Stomach (tissue), 4 donors: ENCODE data around the gene FHL1.

Experiments used
- CTCF ChIP-seq, 7 experiments: fragments of 450-650 bp in 4 of 7; fragments of 200-600 bp in 3 of 7; sonication (generic) in 3 of 7; IDR thresholded peaks; one replicate each; pipeline ENCODE4 v1.5.1; 2016 to 2019; ENCODE audit warnings: antibody characterized with exemption in 7 of 7, control low read depth in 2 of 7, mild to moderate bottlenecking in 1 of 7
- EP300 ChIP-seq: sonication (generic); formaldehyde crosslinking; IDR thresholded peaks from one replicate; pipeline ENCODE4 v1.6.1; 2017; ENCODE audit warnings: antibody characterized with exemption
- POLR2AphosphoS5 ChIP-seq, 3 donors: sonication (generic); formaldehyde crosslinking; IDR thresholded peaks; one replicate each; pipeline ENCODE4 v1.6.1; 2016; ENCODE audit warnings: antibody characterized with exemption in 3 of 3

- TF ChIP-seq CTCF (IDR thresholded peaks at IDR 0.05): no peak
- no peak for TF ChIP-seq EP300
- no peak for TF ChIP-seq POLR2AphosphoS5 (IDR thresholded peaks at IDR 0.05)
Observed at GRCh38 chrX:136215559-136215958, 68.2 kb downstream of the FHL1 start.
